PC-9 (cell line): ENCODE measurements around the gene BABAM1.

Experiments
- EZH2 ChIP-seq: fragments of 200-600 bp; sonication (generic); IDR thresholded peaks from 2 replicates; pipeline ENCODE4 v1.8.0; 2017; ENCODE audit warnings: antibody characterized with exemption, low read depth
- TF ChIP-seq, protein P1 (sequence below): fragments of 200-600 bp; sonication (generic); conservative IDR thresholded peaks from 2 replicates; pipeline ENCODE4 v1.6.1; 2017; ENCODE audit warnings: mixed run types, antibody characterized with exemption, mild to moderate bottlenecking, moderate library complexity

DNA sequence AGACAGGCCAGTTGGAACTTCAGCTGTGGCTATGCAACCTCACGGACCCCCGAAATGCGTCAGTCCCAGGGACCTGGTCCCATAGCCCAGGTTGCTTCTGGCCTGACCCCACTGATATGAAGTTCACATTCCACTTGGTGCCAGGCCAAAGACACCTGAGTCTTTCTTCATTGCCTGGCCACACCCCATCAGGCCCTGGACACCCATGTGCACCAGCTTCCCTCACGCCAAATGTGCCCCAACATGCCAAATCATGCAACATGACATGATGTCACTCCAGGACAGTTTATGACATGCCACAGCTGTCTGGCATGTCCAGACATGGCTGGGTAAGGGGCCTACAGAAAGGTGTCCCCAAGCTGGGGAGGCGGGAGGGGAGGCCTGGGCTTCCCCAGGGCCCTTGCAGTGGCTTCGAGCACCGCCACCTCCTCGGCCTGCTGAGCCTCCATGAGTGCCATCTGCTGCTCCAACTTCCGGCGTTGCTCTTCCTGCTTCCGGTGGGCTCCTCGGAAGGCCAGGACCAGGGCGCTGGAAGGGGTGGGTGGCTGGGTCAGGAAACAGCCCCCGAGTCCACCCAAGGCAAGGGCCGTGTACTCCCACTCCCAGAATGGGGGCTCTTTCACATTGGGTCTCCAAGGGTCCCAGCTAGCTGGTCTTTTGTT lies 17.2 kb upstream of the BABAM1 start:
- no peak for TF ChIP-seq EZH2
- TF ChIP-seq, protein P1, sequence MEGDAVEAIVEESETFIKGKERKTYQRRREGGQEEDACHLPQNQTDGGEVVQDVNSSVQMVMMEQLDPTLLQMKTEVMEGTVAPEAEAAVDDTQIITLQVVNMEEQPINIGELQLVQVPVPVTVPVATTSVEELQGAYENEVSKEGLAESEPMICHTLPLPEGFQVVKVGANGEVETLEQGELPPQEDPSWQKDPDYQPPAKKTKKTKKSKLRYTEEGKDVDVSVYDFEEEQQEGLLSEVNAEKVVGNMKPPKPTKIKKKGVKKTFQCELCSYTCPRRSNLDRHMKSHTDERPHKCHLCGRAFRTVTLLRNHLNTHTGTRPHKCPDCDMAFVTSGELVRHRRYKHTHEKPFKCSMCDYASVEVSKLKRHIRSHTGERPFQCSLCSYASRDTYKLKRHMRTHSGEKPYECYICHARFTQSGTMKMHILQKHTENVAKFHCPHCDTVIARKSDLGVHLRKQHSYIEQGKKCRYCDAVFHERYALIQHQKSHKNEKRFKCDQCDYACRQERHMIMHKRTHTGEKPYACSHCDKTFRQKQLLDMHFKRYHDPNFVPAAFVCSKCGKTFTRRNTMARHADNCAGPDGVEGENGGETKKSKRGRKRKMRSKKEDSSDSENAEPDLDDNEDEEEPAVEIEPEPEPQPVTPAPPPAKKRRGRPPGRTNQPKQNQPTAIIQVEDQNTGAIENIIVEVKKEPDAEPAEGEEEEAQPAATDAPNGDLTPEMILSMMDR = no peak
